Body of pancreas (tissue), 4 donors: Measurements from ENCODE around the gene OR4Q2.

ENCODE experiments used
- CTCF ChIP-seq, 7 experiments: fragments of 450-650 bp in 4 of 7; fragments of 200-600 bp in 3 of 7; sonication (generic) in 3 of 7; IDR thresholded peaks; one replicate each; pipeline ENCODE4 v1.5.1; 2016 to 2019; ENCODE audit warnings: antibody characterized with exemption in 7 of 7
- POLR2A ChIP-seq, 3 donors: fragments of 450-650 bp; IDR thresholded peaks; one replicate each; pipeline ENCODE4 v1.6.1; 2016; ENCODE audit warnings: antibody characterized with exemption in 3 of 3, mild to moderate bottlenecking in 2 of 3

DNA sequence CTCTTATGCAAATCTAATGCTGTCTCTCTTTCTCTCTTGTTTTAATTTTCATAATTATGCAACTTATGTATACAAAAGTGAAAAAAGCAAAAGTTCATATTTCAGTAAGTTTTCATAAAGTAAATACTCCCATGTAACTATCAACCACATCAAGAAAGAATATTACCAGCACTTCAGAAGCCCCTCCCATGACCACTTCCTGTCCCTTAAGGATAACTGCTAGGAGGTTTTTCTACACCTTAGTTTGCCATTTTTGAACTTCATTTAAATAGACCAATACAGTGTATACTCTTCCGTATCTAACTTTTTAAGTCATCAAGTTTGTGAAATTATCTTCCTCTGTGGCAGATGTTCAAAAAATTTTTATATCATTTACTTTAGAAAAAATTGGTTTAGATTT is 27.1 kb upstream of the OR4Q2 start:
- TF ChIP-seq CTCF (IDR thresholded peaks at IDR 0.05) (no peak), POLR2A (IDR thresholded peaks at IDR 0.05) (no peak)
